Adipocyte (in vitro differentiated cells): ENCODE results near the gene HIBCH.
"Not testable (repeated sequence)": the region's sequence is repeated elsewhere in the genome, so short reads cannot be mapped to it uniquely, and the experiment has no call there.

Experiments
- DNase-seq: peaks from one replicate; pipeline ENCODE4 v3.0.0-alpha.2; 2015; ENCODE audit warnings: low read depth
- H3K27me3 ChIP-seq: replicated peaks from 2 replicates; pipeline ENCODE4 v1.7.0; 2013; ENCODE audit warnings: mild to moderate bottlenecking, low read length, moderate library complexity; ENCODE audit not compliant: control insufficient read depth, insufficient read depth
- H3K36me3 ChIP-seq: 2 replicates; pipeline ENCODE4 v1.7.0; 2013; ENCODE audit warnings: low read length, mild to moderate bottlenecking, moderate library complexity; ENCODE audit not compliant: control insufficient read depth, insufficient read depth, severe bottlenecking
- H3K4me1 ChIP-seq: 2 replicates; pipeline ENCODE4 v1.7.0; 2013; ENCODE audit warnings: mild to moderate bottlenecking, low read length, moderate library complexity; ENCODE audit not compliant: control insufficient read depth, insufficient read depth
- H3K4me3 ChIP-seq: 2 replicates; pipeline ENCODE4 v1.7.0; 2013; ENCODE audit warnings: mild to moderate bottlenecking, low read length, moderate library complexity
- H3K9ac ChIP-seq: 2 replicates; pipeline ENCODE4 v1.7.0; 2013; ENCODE audit warnings: mild to moderate bottlenecking, low read length, moderate library complexity
- H3K9me3 ChIP-seq: 2 replicates; pipeline ENCODE4 v1.7.0; 2013; ENCODE audit warnings: mild to moderate bottlenecking, low read length, moderate library complexity; ENCODE audit not compliant: control insufficient read depth

HIBCH gene

GRCh38 chr2:190165491-190165890, 154.1 kb downstream of the HIBCH start:
- Histone ChIP-seq H3K9ac (no peak overlapping the region), H3K9me3 (peaks cover 5% of the 10 kb centered on the region), H3K4me1 (peaks cover 17% of the 10 kb centered on the region), H3K4me3 (no peak overlapping the region), H3K27me3 (no peaks in the 10 kb centered on the region), H3K36me3 (no peaks in the 10 kb centered on the region)
- DNase-seq, result no peak

GRCh38 chr2:190162851-190163250, 156.8 kb downstream of the HIBCH start:
- H3K36me3 ChIP-seq, result no peaks in the 10 kb centered on the region
- no peaks in the 10 kb centered on the region for H3K27me3 ChIP-seq
- H3K9ac ChIP-seq, result no peak overlapping the region
- no peak overlapping the region for H3K4me3 ChIP-seq
- peaks cover 33% of the 10 kb centered on the region for H3K4me1 ChIP-seq
- peaks cover 5% of the 10 kb centered on the region for H3K9me3 ChIP-seq
- no peak for DNase-seq

DNA sequence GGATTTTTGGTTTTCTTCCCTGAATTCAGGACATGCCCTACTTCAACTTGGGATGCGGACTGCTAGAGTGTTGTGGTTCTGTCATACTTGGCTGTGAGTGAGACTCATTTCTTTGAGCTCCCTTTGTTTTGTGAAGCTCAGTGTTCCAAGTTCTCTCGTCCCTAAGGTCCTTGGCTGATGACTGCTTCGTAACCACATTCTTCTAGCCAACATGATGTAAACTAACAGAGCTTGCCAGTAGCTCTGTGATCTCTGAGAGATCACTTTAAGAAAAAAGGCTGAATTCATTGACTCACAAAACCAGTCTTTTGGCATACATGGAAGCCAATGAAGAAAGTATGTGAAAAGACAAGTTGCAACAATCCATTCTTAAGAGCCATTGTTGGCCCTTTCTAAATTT, 160.2 kb downstream of the HIBCH start:
- H3K9me3 ChIP-seq, result no peaks in the 10 kb centered on the region
- peak overlapping the region; percentile 78 for H3K9ac ChIP-seq
- H3K27me3 ChIP-seq, result no peaks in the 10 kb centered on the region
- no peak for DNase-seq
- peak overlapping the region; percentile 66 for H3K4me3 ChIP-seq
- H3K36me3 ChIP-seq, result no peaks in the 10 kb centered on the region
- peaks cover 33% of the 10 kb centered on the region for H3K4me1 ChIP-seq

DNA sequence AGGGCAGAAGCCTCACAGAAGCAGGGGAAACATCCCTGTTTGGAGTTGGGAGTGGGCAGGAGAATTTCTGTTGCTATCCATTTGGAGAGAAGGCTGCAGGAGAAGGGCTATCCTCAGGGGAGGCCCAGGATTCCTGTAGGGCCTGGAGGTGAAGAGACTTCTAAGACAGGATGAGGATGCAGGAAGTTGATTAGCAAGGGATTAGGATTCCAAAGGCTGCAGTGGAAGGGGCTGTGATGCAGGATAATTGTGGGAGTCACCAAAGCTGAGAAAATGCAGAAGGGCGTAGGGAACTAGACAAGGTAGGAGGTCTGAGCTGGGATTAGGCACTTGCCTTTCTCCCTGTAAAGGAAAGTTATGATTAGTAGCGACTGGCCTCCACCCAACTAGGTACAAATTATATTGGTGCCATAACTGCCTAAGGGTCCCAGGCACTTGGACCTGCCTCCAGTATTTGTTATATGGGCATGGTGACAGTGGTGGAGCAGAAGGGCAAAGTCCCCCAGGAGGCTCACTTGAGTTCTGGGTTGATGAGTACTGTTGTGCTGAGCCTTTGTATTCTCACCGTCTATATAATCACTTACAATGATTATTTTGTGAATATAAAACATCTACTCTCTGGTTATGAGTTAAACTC, 160.7 kb downstream of the HIBCH start:
- H3K36me3 ChIP-seq, result no peaks in the 10 kb centered on the region

GRCh38 chr2:190157613-190158528, 161.8 kb downstream of the HIBCH start:
- not testable (repeated sequence) for H3K27me3 ChIP-seq, H3K4me3 ChIP-seq, H3K36me3 ChIP-seq, H3K9ac ChIP-seq, H3K9me3 ChIP-seq, DNase-seq
- peaks cover 33% of the 10 kb centered on the region for H3K4me1 ChIP-seq

More for the DNA sequence above, 160.7 kb downstream of the HIBCH start:
- H3K4me1 ChIP-seq, result peaks cover 33% of the 10 kb centered on the region
- H3K9me3 ChIP-seq, result no peaks in the 10 kb centered on the region
- H3K9ac ChIP-seq, result no peak overlapping the region
- no peaks in the 10 kb centered on the region for H3K27me3 ChIP-seq
- no peak for DNase-seq
- H3K4me3 ChIP-seq, result peak overlapping the region; percentile 5

GRCh38 chr2:190156530-190157212, 163.0 kb downstream of the HIBCH start:
- Histone ChIP-seq H3K9ac (no peak overlapping the region), H3K4me1 (peaks cover 27% of the 10 kb centered on the region), H3K4me3 (no peak overlapping the region), H3K27me3 (no peaks in the 10 kb centered on the region), H3K36me3 (no peaks in the 10 kb centered on the region), H3K9me3 (no peaks in the 10 kb centered on the region)
- no peak for DNase-seq
